Measurements from ENCODE around the gene PNMA6F. TPM values are rescaled to one million over a fixed set of nuclear protein-coding genes. Genes with fewer than 3 reads are reported as not detected.

The PNMA6F gene
- total and polyA plus RNA-seq, 2 donors from 2014 or later: not detected

DNA sequence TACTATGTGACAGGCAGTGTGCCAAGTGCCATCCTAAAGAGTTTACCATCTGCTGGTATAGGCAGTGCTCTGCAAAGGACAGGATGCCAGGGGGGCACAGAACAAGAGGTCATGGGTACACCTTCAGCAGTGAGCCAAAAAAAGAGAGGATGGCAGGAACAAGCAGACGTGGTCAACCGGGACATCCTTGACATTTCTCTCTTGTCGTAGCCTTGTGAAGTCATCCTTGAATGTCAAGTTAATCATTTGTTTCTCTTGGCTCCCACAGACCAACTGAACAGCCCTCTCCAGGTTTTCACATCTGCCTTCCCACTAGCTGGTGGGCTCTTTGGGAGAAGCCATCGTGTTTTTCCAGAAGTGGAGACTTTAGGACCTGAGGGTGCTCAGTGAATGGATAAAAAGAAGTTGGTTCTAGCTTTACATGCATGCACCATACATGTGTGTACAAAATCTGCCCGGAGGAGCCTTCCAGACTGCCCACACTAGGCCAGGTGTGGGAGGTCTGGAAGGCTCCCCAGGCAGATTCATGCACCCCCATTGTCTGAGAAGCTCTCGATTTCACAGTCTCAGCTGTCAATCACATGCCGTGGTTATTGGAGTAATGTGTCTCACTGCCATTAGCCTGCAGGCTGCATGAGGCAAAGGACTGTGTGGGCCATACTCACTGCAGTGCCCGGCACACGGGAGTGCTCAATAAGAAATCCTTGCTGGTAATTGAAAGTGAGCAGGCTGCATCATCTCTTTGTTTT lies 16.4 kb downstream of the PNMA6F start:
- Histone ChIP-seq H3K9ac (ENCODE audit: low read length in 3 of 3) (no peak overlapping the region), H3K4me3 (ENCODE audit: low read length in 3 of 3) (no peak overlapping the region), H3K36me3 (ENCODE audit: control insufficient read depth in 2 of 3, insufficient read depth in 3 of 3, low read length in 3 of 3) (no peaks in the 10 kb centered on the region), H3K27me3 (ENCODE audit: control insufficient read depth, insufficient read depth, low read length) (no peaks in the 10 kb centered on the region), H3K4me1 (ENCODE audit: control insufficient read depth in 2 of 3, insufficient read depth in 2 of 3, low read depth in 1 of 3, low read length in 3 of 3) (no peaks in the 10 kb centered on the region), H3K9me3 (ENCODE audit: control insufficient read depth in 2 of 3, insufficient read depth in 1 of 3, low read length in 3 of 3) (no peaks in the 10 kb centered on the region), H3K27ac (ENCODE audit: low read depth in 2 of 2, low read length in 2 of 2) (no peak overlapping the region)
- intact Hi-C loops (cut with DNase I): no loop called here
- TF ChIP-seq, protein P1, sequence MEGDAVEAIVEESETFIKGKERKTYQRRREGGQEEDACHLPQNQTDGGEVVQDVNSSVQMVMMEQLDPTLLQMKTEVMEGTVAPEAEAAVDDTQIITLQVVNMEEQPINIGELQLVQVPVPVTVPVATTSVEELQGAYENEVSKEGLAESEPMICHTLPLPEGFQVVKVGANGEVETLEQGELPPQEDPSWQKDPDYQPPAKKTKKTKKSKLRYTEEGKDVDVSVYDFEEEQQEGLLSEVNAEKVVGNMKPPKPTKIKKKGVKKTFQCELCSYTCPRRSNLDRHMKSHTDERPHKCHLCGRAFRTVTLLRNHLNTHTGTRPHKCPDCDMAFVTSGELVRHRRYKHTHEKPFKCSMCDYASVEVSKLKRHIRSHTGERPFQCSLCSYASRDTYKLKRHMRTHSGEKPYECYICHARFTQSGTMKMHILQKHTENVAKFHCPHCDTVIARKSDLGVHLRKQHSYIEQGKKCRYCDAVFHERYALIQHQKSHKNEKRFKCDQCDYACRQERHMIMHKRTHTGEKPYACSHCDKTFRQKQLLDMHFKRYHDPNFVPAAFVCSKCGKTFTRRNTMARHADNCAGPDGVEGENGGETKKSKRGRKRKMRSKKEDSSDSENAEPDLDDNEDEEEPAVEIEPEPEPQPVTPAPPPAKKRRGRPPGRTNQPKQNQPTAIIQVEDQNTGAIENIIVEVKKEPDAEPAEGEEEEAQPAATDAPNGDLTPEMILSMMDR (IDR thresholded peaks at IDR 0.05; ENCODE audit: borderline replicate concordance, extremely low read depth, insufficient read depth): no peak
- no peak for FAIRE-seq
- DNase-seq: peak in 2 of 5 donors; percentile 43 to 56

DNA sequence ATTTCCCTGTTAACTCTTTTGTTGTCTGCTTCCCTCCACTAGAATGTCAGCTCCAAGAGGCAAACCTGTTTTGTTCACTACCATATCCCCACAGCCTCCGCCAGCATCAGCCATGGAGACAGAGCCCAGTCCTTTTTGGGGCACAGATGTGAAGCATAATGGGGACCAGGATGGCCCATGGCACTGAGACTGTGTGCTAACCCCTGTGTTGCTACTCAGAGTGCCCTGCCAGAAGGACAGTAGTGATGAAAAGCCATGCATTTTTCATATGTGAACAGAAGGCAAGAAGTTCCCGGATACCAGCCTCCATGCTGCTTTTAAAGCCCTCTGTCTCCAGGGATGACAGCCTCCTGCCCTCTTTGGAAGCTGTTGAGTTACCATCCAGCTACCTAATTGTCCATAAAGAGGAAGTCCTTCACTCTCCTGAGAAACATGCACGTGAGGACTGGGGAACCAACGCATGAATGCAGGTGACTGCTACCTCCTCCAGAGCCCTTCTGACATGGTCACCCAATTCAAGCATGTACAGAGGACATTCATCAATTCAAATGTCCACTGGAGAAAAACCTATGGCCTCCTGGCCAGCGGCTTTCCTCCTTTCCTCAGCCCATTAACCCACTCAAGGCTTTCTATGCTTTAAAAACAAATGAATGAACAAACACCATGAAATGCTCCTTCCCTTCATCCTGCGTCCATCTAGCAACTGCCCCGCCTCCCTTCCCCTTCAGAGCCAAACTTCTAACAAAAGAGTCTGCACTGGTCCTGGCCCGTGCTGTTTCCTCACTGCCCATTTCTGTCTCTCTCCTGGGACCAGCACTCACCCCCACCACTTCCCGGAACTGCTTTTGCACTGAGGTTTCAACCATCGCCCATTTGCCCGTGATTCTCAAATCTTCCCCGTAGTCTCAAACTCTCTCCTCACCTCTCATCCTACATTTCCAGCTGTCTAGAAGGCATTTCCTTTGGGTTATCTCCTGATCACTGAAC lies 18.0 kb downstream of the PNMA6F start:
- FAIRE-seq: no peak
- no peaks in the 10 kb centered on the region for H3K27me3 ChIP-seq (ENCODE audit: control insufficient read depth, insufficient read depth, low read length)
- TF ChIP-seq, protein P1 (IDR thresholded peaks at IDR 0.05; ENCODE audit: borderline replicate concordance, extremely low read depth, insufficient read depth): no peak

DNA sequence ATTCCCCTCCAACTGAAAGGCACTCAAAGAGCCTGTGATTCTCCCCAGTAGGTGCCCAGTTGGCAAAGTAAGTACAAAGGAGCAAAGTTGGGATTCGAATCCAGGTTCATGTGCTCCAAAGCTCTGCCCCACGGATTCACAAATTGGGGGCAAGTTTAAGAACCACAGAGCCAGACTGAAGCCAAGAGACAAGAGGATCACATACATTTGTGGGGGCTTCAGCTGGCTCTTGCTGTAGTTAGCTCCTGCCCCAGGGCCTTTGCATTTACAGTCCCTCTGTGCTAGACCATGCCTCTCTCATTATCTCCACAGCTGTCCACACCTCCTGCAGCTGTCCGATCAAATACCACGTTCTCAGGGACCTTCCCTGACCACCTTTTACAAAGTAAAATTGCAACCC lies 18.8 kb downstream of the PNMA6F start:
- intact Hi-C loops (cut with DNase I): no loop called here
- no peak overlapping the region for H3K9ac ChIP-seq (ENCODE audit: low read length in 3 of 3)
- H3K36me3 ChIP-seq (ENCODE audit: control insufficient read depth in 2 of 3, insufficient read depth in 3 of 3, low read length in 3 of 3): no peaks in the 10 kb centered on the region
- no peaks in the 10 kb centered on the region for H3K27me3 ChIP-seq (ENCODE audit: control insufficient read depth, insufficient read depth, low read length)
- no peak overlapping the region for H3K27ac ChIP-seq (ENCODE audit: low read depth in 2 of 2, low read length in 2 of 2)
- no peaks in the 10 kb centered on the region for H3K4me1 ChIP-seq (ENCODE audit: control insufficient read depth in 2 of 3, insufficient read depth in 2 of 3, low read depth in 1 of 3, low read length in 3 of 3)
- H3K9me3 ChIP-seq (ENCODE audit: control insufficient read depth in 2 of 3, insufficient read depth in 1 of 3, low read length in 3 of 3): no peaks in the 10 kb centered on the region
- H3K4me3 ChIP-seq (ENCODE audit: low read length in 3 of 3): no peak overlapping the region
- TF ChIP-seq, protein P1 (IDR thresholded peaks at IDR 0.05; ENCODE audit: borderline replicate concordance, extremely low read depth, insufficient read depth): no peak
- FAIRE-seq (no peak), DNase-seq (no peak)

More for the DNA sequence above, 18.0 kb downstream of the PNMA6F start:
- Histone ChIP-seq H3K4me3 (ENCODE audit: low read length in 3 of 3) (no peak overlapping the region), H3K9me3 (ENCODE audit: control insufficient read depth in 2 of 3, insufficient read depth in 1 of 3, low read length in 3 of 3) (no peaks in the 10 kb centered on the region), H3K4me1 (ENCODE audit: control insufficient read depth in 2 of 3, insufficient read depth in 2 of 3, low read depth in 1 of 3, low read length in 3 of 3) (no peaks in the 10 kb centered on the region), H3K27ac (ENCODE audit: low read depth in 2 of 2, low read length in 2 of 2) (no peak overlapping the region), H3K9ac (ENCODE audit: low read length in 3 of 3) (no peak overlapping the region), H3K36me3 (ENCODE audit: control insufficient read depth in 2 of 3, insufficient read depth in 3 of 3, low read length in 3 of 3) (no peaks in the 10 kb centered on the region)
- intact Hi-C loops (cut with DNase I): no loop called here
- peak in 2 of 5 donors; percentile 6 to 18 for DNase-seq

Measured in kidney (tissue), 14 donors.